NCI-H69 (cell line): ENCODE measurements around the gene ZNF407.

Experiments used
- DNase-seq: peaks from one replicate; lab custom pipeline; 2025; lab: John Stamatoyannopoulos, UW

Gene ZNF407

GRCh38 chr18:74631212-74631611 is 33.5 kb downstream of the ZNF407 start:
- no peak for DNase-seq

DNA sequence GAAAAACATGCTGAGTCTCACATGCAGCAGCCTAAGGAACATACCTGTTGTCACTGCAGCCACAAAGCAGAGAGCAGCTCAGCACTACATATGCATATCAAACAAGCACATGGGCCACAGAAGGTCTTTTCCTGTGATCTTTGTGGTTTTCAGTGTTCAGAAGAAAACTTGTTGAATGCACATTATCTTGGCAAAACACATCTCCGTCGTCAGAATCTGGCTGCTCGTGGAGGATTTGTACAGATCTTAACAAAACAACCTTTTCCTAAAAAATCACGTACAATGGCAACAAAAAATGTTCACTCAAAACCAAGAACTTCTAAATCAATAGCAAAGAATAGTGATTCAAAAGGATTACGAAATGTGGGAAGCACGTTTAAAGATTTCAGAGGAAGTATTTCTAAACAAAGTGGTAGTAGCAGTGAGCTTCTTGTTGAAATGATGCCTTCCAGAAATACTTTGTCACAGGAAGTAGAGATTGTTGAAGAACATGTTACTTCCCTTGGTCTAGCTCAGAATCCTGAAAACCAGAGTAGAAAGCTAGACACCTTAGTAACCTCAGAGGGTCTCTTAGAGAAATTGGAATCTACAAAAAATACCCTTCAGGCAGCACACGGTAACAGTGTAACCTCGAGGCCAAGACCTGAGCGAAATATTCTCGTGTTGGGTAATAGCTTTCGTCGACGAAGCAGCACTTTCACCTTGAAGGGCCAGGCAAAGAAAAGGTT is 34.1 kb downstream of the ZNF407 start:
- no peak for DNase-seq

DNA sequence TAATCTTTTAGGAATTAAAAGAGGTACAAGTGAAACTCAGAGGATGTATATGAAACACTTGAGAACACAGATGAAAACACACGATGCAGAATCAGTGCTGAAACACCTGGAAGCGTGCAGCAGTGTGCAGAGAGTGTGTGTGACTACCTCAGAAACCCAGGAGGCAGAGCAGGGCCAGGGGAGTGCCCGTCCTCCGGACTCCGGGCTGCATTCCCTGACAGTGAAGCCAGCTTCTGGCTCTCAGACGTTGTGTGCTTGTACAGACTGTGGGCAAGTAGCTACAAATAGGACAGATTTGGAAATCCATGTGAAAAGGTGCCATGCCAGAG is 34.6 kb downstream of the ZNF407 start:
- no peak for DNase-seq

GRCh38 chr18:74632856-74633255 is 35.2 kb downstream of the ZNF407 start:
- DNase-seq: no peak

DNA sequence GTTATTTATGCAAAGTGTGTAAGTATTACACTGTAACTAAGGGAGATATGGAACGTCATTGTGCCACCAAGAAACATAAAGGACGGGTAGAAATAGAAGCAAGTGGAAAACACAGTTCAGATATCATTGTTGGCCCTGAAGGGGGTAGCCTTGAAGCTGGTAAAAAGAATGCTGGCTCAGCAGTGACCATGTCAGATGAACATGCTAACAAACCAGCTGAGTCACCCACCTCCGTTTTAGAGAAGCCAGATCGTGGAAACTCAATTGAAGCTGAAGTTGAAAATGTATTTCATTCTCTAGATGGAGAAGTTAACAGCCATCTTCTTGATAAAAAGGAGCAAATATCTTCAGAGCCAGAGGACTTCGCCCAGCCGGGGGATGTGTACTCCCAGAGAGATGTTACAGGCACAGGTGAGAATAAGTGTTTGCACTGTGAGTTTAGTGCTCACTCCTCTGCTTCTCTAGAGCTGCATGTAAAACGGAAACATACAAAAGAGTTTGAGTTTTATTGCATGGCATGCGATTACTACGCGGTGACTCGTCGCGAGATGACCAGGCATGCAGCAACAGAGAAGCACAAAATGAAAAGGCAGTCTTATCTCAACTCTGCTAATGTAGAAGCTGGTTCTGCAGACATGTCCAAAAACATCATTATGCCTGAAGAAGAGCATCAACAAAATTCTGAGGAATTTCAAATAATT is 36.1 kb downstream of the ZNF407 start:
- DNase-seq: no peak

DNA sequence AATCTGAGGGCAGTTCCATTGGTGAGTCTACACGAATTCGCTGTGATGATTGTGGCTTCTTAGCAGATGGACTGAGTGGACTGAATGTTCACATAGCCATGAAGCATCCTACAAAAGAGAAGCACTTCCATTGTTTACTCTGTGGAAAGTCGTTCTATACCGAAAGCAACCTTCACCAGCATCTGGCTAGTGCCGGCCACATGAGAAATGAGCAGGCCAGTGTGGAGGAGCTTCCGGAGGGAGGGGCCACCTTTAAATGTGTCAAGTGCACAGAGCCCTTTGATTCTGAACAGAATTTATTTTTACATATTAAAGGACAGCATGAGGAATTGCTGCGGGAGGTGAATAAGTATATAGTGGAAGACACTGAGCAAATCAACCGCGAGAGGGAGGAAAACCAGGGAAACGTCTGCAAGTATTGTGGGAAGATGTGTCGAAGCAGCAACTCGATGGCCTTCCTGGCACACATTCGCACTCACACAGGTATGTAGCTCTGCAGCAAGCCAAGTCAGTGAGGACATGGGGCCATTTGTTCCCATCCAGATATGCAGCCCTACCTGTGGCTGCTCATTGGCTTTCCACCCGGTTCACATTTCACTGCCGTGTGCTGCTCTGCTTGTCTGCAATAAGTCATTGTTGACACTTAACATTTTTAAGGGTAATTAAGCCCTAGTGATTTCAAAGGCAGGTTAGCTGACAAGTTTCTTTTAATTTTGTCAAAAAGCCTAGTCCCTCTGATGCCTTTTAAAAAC is 37.7 kb downstream of the ZNF407 start:
- DNase-seq: peak; percentile 65

DNA sequence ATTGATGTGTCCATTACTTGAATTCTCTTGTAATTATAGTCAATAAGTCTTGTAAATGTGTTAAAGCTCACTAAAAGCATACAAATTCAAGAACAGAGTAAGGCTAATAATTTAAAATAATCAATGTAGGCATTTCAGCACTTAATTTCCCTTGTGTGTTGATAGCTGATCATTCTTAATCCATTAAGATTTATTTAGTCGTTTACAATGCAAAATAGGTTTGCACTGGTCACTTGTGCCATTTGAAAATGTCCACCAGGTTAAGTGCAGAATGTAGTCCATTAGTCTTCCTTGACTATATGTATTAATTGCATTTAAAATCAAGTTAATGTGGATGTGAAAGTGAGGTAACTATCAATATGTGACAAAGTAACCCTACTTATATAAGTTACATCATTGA is 39.4 kb downstream of the ZNF407 start:
- DNase-seq: no peak

DNA sequence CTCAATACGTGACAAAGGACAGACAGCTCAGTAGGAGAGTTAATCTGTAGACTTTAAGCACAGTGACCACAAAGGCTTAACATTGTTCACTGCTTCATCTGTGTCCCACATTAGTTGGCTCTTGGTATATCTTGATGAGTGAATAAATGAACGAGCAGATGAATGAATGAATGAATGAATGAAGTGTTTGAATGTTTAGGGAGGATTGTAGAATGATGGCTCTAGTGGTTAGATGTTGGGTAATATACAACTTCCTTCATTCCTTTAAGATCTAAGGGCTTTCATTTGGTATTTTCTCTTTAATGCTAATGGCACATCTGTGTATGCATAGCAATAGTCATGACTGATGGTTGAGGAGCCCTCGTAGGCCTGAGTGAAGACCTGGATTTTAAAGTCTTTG is 40.5 kb downstream of the ZNF407 start:
- no peak for DNase-seq

- DNase-seq: no peak
These were observed 47.0 kb downstream of the ZNF407 start for GRCh38 chr18:74644713-74645112.

DNA sequence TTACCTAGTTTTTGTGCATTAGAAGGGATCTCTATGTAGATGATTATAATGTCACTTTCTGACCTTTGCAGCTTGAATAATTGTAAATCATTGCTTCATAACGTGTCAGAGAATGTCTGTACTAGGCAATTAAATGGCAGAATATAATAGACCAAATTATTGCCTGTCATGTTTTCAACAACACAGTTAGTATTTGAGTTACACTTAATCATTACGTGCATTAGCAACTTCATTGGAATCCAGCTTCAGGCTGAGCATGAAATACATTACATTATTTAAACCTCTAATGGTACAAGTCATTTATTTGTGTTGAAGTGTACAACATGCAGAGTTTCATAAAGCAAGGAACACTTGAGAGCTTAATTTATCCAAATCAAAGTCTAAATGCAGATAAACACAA is 48.0 kb downstream of the ZNF407 start:
- DNase-seq: peak; percentile 98

GRCh38 chr18:74651327-74652128 is 53.9 kb downstream of the ZNF407 start:
- DNase-seq: peak; percentile 63

GRCh38 chr18:74652392-74652988 is 54.8 kb downstream of the ZNF407 start:
- peak; percentile 82 for DNase-seq

- peak; percentile 67 for DNase-seq
These were observed 57.0 kb downstream of the ZNF407 start for GRCh38 chr18:74654638-74655037.

- no peak for DNase-seq
These were observed 63.3 kb downstream of the ZNF407 start for GRCh38 chr18:74661008-74661407.

GRCh38 chr18:74661691-74662090 is 64.0 kb downstream of the ZNF407 start:
- no peak for DNase-seq

DNA sequence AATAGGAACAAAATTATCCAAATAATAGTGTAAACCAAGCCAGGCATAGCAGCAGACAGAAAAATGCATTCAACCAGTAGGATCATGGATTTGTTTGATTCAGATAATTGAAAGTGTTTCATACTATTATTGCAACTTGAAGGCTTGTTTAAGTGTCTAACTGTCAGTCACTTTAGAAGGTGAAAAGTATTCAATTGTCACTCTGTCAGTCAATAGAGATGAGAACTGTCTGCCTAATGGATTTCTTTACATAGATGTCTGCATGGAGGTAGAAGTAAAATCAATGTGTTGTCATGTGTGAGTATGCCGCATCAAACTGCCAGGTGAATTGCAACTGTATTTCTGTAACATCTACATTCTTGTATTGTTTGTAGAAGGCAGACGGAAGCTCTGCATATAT is 65.0 kb downstream of the ZNF407 start:
- DNase-seq: no peak

GRCh38 chr18:74665346-74665745 is 67.7 kb downstream of the ZNF407 start:
- DNase-seq: no peak

GRCh38 chr18:74665905-74666304 is 68.2 kb downstream of the ZNF407 start:
- no peak for DNase-seq

DNA sequence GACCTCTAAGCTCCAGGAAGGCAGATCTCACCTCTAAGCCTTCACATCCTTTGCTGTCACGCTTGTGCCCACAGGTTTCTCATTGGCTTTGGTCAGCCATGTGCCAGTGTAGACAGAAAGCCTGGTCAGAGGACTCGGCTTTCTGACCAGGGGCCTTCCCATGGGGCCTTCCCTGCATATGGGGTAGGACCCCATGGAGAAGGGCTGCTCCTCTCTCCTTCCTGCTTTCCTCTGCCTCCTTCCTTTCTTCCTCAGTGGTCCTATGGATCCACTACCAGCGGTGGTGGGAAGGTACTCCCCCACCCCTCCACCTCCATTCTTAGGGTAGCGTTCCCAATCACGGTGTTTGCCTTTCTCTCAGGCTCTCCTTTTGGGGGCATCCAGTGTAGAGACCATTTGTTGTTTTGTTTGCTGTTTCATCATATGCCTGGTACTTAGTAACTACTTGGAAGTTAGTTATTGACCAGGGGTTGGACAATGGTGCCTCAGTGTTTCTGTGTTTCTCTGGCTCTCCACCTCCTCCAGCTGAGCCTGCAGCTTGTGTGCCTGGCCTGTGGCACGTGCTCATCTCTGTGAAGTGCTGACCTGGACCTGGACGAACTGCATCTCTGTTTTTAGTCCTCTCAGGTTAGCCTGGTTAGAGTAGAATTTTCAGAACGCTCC is 71.6 kb downstream of the ZNF407 start:
- DNase-seq: no peak

GRCh38 chr18:74672371-74672770 is 74.7 kb downstream of the ZNF407 start:
- no peak for DNase-seq

DNA sequence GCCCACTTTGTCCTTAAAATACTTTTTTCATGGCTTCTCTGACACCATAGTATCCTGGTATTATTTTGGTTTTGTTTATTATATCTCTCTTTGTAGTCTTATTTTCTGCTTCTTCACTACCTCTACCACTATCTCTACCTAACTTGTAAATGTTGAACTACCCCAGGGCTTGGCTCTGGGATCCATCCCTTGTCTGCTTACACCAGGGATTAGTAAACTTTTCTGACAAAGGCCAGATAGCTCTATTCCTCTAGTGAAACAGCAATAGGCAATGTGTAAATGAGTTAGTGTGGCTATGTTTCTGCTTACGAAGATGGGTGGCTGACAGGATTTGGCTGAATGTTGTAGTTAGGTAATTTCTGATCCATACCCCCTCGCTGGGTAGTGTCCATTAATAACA is 76.8 kb downstream of the ZNF407 start:
- no peak for DNase-seq
